T-helper 1 cell treated with Interleukin-12 subunit alpha and Interleukin-12 subunit beta and Interleukin-4 antibody, amounts not matched to agents 30 μg/mL and 1 μg/mL, for 36 hours (primary cell): Measurements from ENCODE around the gene COG3.

ENCODE experiments used
- H3K27ac Mint-ChIP-seq: one replicate; pipeline ENCODE4 v1.8.0; 2021; ENCODE audit warnings: mild to moderate bottlenecking, mixed read lengths
- H3K27me3 Mint-ChIP-seq: one replicate; pipeline ENCODE4 v1.8.0; 2021; ENCODE audit warnings: low read depth, mixed read lengths
- H3K36me3 Mint-ChIP-seq: one replicate; pipeline ENCODE4 v1.8.0; 2021; ENCODE audit warnings: low read depth, mixed read lengths
- H3K4me1 Mint-ChIP-seq: one replicate; pipeline ENCODE4 v1.8.0; 2021; ENCODE audit warnings: low read depth, mixed read lengths
- H3K4me3 Mint-ChIP-seq: one replicate; pipeline ENCODE4 v1.8.0; 2021; ENCODE audit warnings: mild to moderate bottlenecking, moderate library complexity, mixed read lengths
- H3K9me3 Mint-ChIP-seq: one replicate; pipeline ENCODE4 v1.8.0; 2021; ENCODE audit warnings: mixed read lengths

Gene COG3

DNA sequence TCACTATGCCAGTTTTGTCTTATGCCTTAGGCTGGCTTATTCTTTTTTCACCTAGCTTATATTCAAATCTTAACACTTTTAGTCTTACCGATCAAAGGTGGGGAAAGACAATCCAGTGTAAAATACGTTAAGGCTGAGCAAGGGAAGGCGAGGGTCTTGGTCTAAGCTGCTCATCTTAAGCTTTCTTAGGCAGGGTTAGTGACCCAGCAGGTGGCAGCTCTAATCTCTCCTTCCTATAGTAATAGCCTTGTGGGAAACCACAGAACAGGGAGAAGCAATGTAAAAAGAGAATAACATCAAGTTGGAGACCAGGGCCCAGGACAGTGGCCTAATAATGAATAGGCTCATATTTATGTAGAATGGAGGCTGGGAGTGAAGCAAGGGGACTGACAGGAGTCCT, 45.9 kb downstream of the COG3 start:
- peaks cover 36% of the 10 kb centered on the region for H3K36me3 Mint-ChIP-seq
- no peak overlapping the region for H3K27ac Mint-ChIP-seq
- no peak overlapping the region for H3K4me3 Mint-ChIP-seq
- H3K4me1 Mint-ChIP-seq: no peaks in the 10 kb centered on the region
- no peaks in the 10 kb centered on the region for H3K9me3 Mint-ChIP-seq
- H3K27me3 Mint-ChIP-seq: no peaks in the 10 kb centered on the region

DNA sequence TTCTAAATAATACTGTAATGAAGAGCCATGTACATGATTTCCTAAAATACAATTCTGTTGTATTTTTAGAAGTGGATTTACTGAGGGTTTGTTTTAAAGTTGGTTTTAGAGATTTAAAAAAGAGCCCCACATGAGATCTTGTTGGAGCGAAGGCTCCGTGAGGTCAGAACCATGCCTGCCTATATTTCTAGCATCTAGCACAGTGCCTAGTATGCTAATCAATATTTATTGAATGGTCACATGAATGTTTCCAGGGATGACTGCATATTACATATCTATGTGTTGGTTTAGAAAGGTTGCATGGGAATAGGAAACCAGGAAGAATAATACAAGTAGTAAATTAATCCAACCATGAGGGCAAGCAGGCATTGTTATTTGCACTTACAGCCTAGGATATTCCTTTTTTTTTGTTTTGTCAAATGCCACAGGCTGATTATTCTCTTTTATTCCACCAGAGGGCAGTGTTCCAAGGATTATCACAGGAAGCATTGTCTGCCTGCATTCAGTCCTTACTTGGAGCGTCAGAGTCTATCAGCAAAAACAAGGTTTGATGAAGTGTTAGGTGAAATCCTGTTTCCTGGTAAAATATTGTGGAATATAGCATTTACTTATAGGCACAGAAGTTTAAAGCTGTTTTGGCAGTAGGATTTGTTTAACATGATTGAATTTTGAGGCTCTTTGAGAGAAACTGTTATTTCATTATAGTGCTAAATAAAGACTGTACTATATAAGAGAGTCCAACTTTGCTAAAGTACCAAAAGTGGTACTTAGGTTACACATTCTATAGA, 46.8 kb downstream of the COG3 start:
- Mint-ChIP-seq H3K27ac (no peak overlapping the region), H3K36me3 (peaks cover 35% of the 10 kb centered on the region), H3K27me3 (no peaks in the 10 kb centered on the region), H3K9me3 (no peaks in the 10 kb centered on the region), H3K4me1 (no peaks in the 10 kb centered on the region), H3K4me3 (no peak overlapping the region)

GRCh38 chr13:45512098-45512496, 47.4 kb downstream of the COG3 start:
- no peaks in the 10 kb centered on the region for H3K9me3 Mint-ChIP-seq
- H3K27ac Mint-ChIP-seq: no peak overlapping the region
- H3K36me3 Mint-ChIP-seq: peaks cover 33% of the 10 kb centered on the region
- no peaks in the 10 kb centered on the region for H3K27me3 Mint-ChIP-seq
- no peak overlapping the region for H3K4me3 Mint-ChIP-seq
- H3K4me1 Mint-ChIP-seq: no peaks in the 10 kb centered on the region

GRCh38 chr13:45516757-45517156, 52.0 kb downstream of the COG3 start:
- no peak overlapping the region for H3K27ac Mint-ChIP-seq
- peaks cover 3% of the 10 kb centered on the region for H3K4me1 Mint-ChIP-seq
- no peak overlapping the region for H3K4me3 Mint-ChIP-seq
- no peaks in the 10 kb centered on the region for H3K27me3 Mint-ChIP-seq
- H3K9me3 Mint-ChIP-seq: no peaks in the 10 kb centered on the region
- H3K36me3 Mint-ChIP-seq: peaks cover 50% of the 10 kb centered on the region

- peaks cover 55% of the 10 kb centered on the region for H3K36me3 Mint-ChIP-seq
- H3K4me1 Mint-ChIP-seq: peaks cover 4% of the 10 kb centered on the region
- no peak overlapping the region for H3K27ac Mint-ChIP-seq
- no peaks in the 10 kb centered on the region for H3K9me3 Mint-ChIP-seq
- no peak overlapping the region for H3K4me3 Mint-ChIP-seq
- H3K27me3 Mint-ChIP-seq: no peaks in the 10 kb centered on the region
These were observed 53.9 kb downstream of the COG3 start for GRCh38 chr13:45518525-45519245.

DNA sequence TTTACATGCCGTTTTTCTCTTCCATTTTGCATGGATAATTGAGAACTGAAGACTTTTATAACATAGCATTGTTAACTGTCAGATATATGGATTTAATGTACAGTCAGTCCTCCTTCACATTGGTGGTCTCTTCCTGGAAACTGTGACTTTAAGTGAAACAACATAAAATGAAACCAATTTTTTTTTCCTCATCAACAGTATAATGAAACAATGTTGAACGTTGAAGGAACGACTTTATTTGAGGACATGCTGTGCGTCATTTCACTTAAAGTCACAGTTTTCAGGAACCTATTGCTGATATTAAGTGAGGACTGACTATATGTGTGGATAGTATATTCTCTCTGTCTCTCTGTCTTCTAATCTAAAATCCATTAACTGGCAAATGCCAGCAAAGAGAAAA, 54.8 kb downstream of the COG3 start:
- H3K27me3 Mint-ChIP-seq: no peaks in the 10 kb centered on the region
- peaks cover 57% of the 10 kb centered on the region for H3K36me3 Mint-ChIP-seq
- no peak overlapping the region for H3K27ac Mint-ChIP-seq
- no peak overlapping the region for H3K4me3 Mint-ChIP-seq
- H3K9me3 Mint-ChIP-seq: no peaks in the 10 kb centered on the region
- peaks cover 4% of the 10 kb centered on the region for H3K4me1 Mint-ChIP-seq

GRCh38 chr13:45521297-45521696, 56.6 kb downstream of the COG3 start:
- Mint-ChIP-seq H3K27me3 (no peaks in the 10 kb centered on the region), H3K9me3 (no peaks in the 10 kb centered on the region), H3K27ac (no peak overlapping the region), H3K4me3 (no peak overlapping the region), H3K36me3 (peaks cover 59% of the 10 kb centered on the region), H3K4me1 (peaks cover 4% of the 10 kb centered on the region)

DNA sequence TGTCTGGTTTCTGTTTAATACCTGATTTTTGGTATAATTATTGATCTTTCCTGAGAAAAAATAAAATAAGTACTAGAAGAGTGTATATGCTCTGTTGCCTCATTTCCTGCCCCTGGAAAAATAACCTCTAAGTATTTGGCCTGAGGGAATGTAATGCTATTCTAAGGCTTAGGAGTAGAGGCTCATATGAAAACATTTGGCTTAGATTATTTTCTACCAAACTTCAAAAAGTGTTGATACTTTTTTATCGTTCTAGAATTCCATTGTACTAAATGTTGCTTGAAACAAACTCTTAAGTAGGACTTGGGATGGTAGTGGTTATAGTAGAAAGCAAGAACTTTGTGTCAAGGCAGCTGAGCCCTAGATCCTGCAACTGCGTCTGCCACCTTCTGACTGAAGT, 57.8 kb downstream of the COG3 start:
- Mint-ChIP-seq H3K27me3 (no peaks in the 10 kb centered on the region), H3K4me3 (no peak overlapping the region), H3K36me3 (peaks cover 53% of the 10 kb centered on the region), H3K4me1 (peaks cover 4% of the 10 kb centered on the region), H3K27ac (no peak overlapping the region), H3K9me3 (no peaks in the 10 kb centered on the region)

GRCh38 chr13:45527699-45528462, 63.1 kb downstream of the COG3 start:
- Mint-ChIP-seq H3K27ac (no peak overlapping the region), H3K4me1 (peaks cover 2% of the 10 kb centered on the region), H3K4me3 (no peak overlapping the region), H3K9me3 (no peaks in the 10 kb centered on the region), H3K36me3 (peaks cover 29% of the 10 kb centered on the region), H3K27me3 (no peaks in the 10 kb centered on the region)

GRCh38 chr13:45529758-45530157, 65.0 kb downstream of the COG3 start:
- Mint-ChIP-seq H3K9me3 (no peaks in the 10 kb centered on the region), H3K36me3 (peaks cover 36% of the 10 kb centered on the region), H3K27ac (no peak overlapping the region), H3K27me3 (no peaks in the 10 kb centered on the region), H3K4me3 (no peak overlapping the region), H3K4me1 (peaks cover 2% of the 10 kb centered on the region)

DNA sequence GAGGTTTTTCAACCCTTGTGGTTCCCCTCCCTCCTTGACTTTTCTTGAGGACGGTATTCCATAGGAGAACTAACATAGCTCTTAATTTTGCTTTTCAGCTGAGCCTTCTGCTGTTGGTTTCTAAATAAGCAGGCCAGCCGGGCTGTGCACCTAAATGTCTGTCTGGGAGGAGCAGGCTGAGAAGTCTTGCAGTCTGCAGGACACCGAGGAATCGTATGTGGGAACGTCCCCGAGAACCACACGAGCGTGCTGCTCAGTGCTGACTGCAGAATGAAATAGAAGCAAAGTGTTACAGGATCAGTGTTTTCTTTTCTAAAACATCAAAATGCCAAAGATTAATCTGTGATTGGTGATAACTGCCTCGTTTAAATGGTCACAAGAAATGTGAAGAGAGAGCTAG, 69.9 kb downstream of the COG3 start:
- H3K27ac Mint-ChIP-seq: no peak overlapping the region

GRCh38 chr13:45536224-45536623, 71.5 kb downstream of the COG3 start:
- Mint-ChIP-seq H3K36me3 (peaks cover 23% of the 10 kb centered on the region), H3K4me1 (peaks cover 2% of the 10 kb centered on the region), H3K4me3 (no peak overlapping the region)

More for the DNA sequence above, 69.9 kb downstream of the COG3 start:
- Mint-ChIP-seq H3K36me3 (peaks cover 28% of the 10 kb centered on the region), H3K27me3 (no peaks in the 10 kb centered on the region), H3K4me3 (no peak overlapping the region), H3K9me3 (no peaks in the 10 kb centered on the region), H3K4me1 (peaks cover 3% of the 10 kb centered on the region)

DNA sequence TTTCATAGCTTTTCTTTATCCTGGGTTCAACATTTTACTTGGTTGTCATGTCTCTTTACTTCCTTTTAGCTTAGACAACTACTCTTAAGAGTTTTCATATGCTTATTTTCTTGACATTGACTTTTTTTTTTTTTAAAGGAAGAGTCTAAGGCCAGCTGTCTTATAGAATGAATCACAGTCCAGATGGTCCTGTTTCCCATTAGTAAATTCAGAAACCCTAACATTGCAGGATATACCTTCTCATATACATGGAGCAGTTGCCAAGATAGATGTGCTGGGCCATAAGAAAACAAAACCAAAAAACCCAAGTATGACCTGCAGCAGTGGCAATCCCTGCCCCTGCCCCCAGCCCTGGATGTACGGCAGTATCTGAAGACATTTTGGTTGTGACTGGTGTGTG, 72.8 kb downstream of the COG3 start:
- H3K27me3 Mint-ChIP-seq: no peaks in the 10 kb centered on the region
- no peak overlapping the region for H3K27ac Mint-ChIP-seq
- H3K9me3 Mint-ChIP-seq: no peaks in the 10 kb centered on the region
- peaks cover 2% of the 10 kb centered on the region for H3K4me1 Mint-ChIP-seq
- H3K36me3 Mint-ChIP-seq: peaks cover 16% of the 10 kb centered on the region
- H3K4me3 Mint-ChIP-seq: no peak overlapping the region

More at GRCh38 chr13:45536224-45536623, 71.5 kb downstream of the COG3 start:
- Mint-ChIP-seq H3K27me3 (no peaks in the 10 kb centered on the region), H3K9me3 (no peaks in the 10 kb centered on the region), H3K27ac (no peak overlapping the region)

GRCh38 chr13:45538382-45538781, 73.6 kb downstream of the COG3 start:
- Mint-ChIP-seq H3K4me3 (no peak overlapping the region), H3K4me1 (peaks cover 2% of the 10 kb centered on the region), H3K9me3 (no peaks in the 10 kb centered on the region)

More at GRCh38 chr13:45538382-45538781, 73.6 kb downstream of the COG3 start:
- no peak overlapping the region for H3K27ac Mint-ChIP-seq
- peaks cover 16% of the 10 kb centered on the region for H3K36me3 Mint-ChIP-seq
- H3K27me3 Mint-ChIP-seq: no peaks in the 10 kb centered on the region
